8988T (cell line): ENCODE results near the gene SLC38A9.
"Not testable (repeated sequence)": the region's sequence is repeated elsewhere in the genome, so short reads cannot be mapped to it uniquely, and the experiment has no call there.

ENCODE experiments used
- DNase-seq: peaks from one replicate; pipeline ENCODE4 v3.0.0; 2011

The SLC38A9 gene

DNA sequence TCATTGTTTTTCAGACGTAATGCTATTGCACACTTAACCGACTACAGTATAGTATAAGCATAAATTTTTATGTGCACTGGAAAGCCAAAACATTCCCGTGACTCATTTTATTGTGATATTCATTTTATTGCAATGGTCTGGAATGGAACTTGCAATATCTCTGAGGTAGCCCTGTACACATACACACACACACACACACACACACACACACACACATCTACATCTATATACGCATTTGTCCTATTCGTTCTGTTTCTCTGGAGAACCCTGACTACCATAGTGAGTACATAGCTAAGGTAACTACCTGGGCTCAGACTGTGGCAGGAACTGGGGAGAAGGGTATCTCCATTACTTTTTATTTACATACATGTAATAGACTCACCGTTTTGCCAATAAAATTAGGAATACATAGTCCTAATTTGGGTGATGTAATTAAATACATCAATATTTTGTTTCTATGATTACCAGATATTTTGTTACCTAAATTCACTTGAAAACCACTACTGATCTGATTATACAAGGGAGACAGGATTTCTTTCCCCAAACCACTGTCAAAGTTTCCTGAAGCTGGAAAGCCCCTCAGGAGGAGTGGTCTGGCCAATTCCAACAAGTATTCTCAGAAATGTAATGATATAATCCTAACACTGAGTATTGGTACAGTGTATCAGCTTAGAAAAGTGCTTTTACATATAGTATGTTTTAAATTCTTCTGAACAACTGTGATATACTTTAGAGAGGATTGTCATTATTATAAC is 103.4 kb downstream of the SLC38A9 start:
- DNase-seq = no peak

GRCh38 chr5:55607309-55607708 is 104.8 kb downstream of the SLC38A9 start:
- not testable (repeated sequence) for DNase-seq

- DNase-seq = no peak
These were observed 107.5 kb downstream of the SLC38A9 start for GRCh38 chr5:55604611-55605067.

- DNase-seq = no peak
These were observed 108.2 kb downstream of the SLC38A9 start for GRCh38 chr5:55603922-55604321.

GRCh38 chr5:55601628-55602027 is 110.5 kb downstream of the SLC38A9 start:
- no peak for DNase-seq

- DNase-seq = no peak
These were observed 110.9 kb downstream of the SLC38A9 start for GRCh38 chr5:55601204-55601618.

GRCh38 chr5:55600497-55601203 is 111.5 kb downstream of the SLC38A9 start:
- no peak for DNase-seq

DNA sequence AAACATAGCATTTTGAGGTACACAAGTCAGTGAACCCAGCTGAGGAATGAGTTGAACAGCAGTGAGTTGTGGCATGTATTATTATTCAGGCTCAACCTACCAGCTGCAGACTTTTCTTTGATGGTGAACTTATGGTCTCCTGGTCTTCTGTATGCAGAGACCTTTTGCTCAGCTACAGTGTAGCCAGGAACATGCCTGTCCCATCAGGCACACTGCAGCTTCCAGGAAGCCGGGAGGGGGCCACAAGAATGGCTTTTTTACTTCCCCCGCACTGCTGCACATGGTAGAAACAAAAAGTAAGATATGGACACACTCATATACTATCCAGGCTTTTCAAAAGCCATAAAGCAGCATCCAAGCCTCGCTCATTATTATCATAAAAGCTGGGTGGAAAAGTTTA is 112.0 kb downstream of the SLC38A9 start:
- DNase-seq = no peak

DNA sequence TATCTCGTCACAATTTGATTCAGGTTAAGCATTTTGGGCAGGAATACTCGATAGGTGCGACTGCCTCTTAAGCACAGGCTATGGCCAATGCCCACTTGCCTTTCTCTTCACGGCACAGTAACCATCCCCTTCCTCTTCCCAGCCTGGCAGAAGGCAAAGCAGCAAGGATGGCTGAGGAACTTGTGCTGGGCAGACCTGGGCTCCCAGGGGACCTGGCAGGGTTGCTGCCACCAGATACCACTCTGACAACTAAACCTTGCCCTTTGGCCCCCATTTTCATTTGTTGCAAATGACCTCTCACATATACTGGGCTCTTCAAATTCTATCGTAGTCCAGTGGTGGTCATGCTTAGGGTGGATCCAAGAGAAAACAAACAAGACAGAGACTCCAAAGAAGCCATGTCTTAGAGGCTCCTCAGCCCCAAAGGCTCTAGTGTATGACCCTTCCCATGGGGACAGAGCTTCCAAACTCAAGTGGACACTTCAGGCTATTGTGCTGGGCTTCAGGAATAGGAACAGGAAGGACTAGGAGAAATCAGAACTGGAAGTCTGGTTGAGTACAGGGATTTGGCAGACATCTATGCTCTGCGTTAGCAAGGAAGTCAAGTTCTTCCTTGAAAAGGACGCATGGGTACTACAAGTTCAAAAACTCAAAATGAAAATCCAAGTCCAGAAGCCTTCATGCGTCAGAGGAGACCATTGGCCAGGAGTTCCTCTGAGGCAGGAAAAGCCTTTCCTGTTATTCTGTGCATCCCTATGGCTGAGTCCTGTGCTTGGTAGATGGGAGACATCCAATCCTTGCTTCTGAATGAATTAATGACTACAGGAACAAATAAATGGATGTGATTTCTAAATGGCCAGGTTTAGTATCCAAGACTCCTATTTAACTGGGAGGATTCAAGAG is 112.7 kb downstream of the SLC38A9 start:
- no peak for DNase-seq

- no peak for DNase-seq
These were observed 114.8 kb downstream of the SLC38A9 start for GRCh38 chr5:55597014-55597981.

DNA sequence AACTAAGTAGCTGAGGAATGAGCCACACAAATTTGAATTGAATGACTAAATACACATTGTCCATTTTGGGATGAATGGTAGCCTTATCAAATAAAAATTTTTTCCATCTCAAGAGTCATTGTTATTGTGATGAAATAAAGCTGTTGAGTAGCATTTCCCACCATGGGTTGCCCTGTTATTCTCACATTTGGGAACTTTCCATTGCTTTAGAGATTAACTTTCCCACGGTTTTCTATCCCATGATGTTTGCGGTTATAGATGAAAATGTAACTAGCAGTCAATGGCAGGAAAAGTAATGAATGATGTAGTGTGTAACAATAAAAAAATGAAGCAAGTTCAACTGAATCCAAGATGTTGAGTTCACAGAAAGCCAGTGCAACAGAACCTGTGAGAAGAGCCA is 117.5 kb downstream of the SLC38A9 start:
- no peak for DNase-seq

DNA sequence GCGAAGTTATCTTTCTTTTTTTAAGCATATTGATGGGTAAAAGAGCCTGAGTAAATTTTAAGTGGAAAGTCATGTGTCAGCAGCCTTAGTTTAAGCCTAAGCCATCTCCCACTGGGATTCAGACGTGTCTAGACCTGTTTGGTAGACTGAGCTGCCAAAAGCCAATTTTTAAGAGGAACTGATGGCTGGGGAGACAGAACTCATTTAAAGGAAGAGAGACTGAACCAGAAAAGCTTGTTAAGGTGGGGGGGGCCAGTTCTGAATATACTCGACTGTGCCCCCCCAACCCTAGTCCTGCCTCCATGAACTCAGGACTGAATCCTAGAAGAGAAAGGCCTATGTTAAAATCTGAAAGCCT is 119.0 kb downstream of the SLC38A9 start:
- no peak for DNase-seq

- DNase-seq = no peak
These were observed 119.6 kb downstream of the SLC38A9 start for GRCh38 chr5:55592388-55593114.

- no peak for DNase-seq
These were observed 120.4 kb downstream of the SLC38A9 start for GRCh38 chr5:55591686-55592085.

DNA sequence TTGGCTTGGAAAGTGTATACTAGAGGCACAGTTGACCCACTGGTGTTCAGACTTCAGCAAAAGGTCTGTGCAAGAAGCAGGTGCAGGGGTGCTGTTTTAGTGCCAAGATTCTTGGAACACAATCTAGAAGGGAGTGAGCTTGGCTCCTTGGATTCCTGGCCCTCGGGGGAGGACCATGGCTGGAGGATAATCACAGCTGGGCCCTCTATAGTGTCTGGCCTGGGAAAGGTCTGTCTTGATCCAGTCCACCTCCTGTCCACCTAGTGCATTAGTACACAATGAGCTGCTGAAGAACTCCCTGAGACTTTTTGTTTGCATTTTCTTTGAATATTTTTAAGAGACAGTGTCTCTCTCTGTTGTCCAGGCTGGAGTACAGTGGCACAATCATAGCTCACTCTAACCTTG is 126.9 kb downstream of the SLC38A9 start:
- no peak for DNase-seq

DNA sequence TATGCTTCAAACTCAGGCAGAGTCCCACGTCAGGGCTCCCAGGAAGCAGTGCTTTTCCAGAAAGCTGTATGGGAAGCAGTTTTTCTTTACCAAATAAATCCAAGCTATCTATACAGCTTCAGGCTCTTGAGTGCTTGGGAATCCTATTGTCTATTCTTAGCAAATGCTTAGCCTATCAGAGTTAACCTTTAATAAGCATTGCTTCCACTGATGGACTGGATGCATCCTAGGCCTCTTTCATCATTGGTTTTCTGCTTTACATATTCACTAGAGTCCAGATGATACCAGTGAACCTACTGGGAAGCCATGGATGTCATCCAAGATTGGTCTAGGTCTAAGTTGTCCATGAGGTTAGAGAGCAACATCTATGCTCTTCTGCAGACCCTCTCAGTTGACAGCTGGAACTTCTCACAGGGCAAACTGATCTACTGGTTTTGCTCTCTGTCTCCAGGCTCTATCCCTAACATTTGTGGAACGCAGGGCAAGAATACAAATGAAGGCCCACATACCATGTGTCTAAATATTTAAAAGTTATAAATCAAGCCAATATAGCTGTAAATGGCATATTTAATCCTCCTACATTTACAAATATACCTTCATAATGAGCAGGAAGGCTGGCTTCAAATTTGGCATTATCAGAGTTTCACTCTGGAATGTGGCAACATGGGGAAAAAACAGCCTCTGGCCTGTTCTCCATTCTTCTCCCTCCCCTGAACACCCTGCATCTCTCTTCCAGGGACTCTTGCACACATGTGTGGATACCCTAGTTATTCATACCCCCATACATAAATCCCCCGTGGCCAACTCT is 127.5 kb downstream of the SLC38A9 start:
- no peak for DNase-seq

DNA sequence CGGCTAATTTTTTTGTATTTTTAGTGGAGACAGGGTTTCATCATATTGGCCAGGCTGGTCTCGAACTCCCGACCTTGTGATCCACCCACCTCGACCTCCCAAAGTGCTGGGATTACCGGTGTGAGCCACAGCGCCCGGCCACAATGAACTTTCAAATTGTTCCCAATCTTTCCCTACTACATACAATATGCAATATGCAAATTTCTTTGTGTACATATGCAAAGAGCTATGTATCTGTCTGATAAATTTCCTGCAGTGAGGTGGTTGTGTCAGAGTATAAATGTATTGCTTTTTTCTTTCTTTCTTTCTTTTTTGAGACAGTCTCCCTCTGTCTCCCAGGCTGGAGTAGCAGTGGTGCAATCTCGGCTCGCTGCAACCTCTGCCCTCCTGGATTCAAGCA is 128.5 kb downstream of the SLC38A9 start:
- no peak for DNase-seq

- no peak for DNase-seq
These were observed 129.9 kb downstream of the SLC38A9 start for GRCh38 chr5:55582256-55582655.

GRCh38 chr5:55580042-55580441 is 132.1 kb downstream of the SLC38A9 start:
- DNase-seq = no peak

DNA sequence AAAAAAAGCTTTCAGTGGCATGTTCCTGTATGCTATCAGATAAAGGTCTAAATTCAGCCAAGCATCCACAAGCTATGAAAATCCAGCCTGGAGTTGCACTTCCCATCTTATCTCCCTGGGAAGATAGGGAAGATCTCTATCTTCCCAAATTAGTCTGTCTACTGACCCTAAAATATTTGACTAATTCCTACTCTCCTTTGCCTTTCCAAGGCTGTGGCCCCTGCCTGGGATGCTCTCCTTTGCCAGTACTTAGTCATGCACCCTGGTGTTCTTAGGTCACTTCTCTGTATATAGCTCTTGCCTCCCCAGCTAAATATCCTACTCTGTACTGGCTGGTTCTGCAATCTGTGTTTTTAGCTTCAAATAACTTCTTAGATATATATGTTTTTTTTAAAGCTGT is 133.4 kb downstream of the SLC38A9 start:
- no peak for DNase-seq
